Suprapubic skin (tissue), 4 donors: ENCODE data around the gene DDX19B. TPM values are rescaled to one million over a fixed set of nuclear protein-coding genes. Genes with fewer than 3 reads are reported as not detected.

Experiments
- DNase-seq, 2 donors: peaks; one replicate each; pipeline ENCODE4 v3.0.0-alpha.2; 2019; ENCODE audit warnings: low spot score in 2 of 2
- H3K27ac ChIP-seq: fragments of 200-600 bp; sonication (generic); one replicate; pipeline ENCODE4 v1.5.1; 2019
- H3K27me3 ChIP-seq: fragments of 200-600 bp; sonication (generic); one replicate; pipeline ENCODE4 v1.5.1; 2019
- H3K36me3 ChIP-seq: fragments of 200-600 bp; sonication (generic); one replicate; pipeline ENCODE4 v1.5.1; 2019
- H3K4me1 ChIP-seq: fragments of 200-600 bp; sonication (generic); one replicate; pipeline ENCODE4 v1.5.1; 2019
- H3K4me3 ChIP-seq: fragments of 200-600 bp; sonication (generic); one replicate; pipeline ENCODE4 v1.5.1; 2019; ENCODE audit warnings: mild to moderate bottlenecking
- H3K9me3 ChIP-seq: fragments of 200-600 bp; sonication (generic); one replicate; pipeline ENCODE4 v1.5.1; 2019
- EP300 ChIP-seq: sonication (generic); formaldehyde crosslinking; IDR thresholded peaks from one replicate; pipeline ENCODE4 v1.6.1; 2017; ENCODE audit warnings: antibody characterized with exemption
- POLR2A ChIP-seq, 2 donors: fragments of 450-650 bp; IDR thresholded peaks; one replicate each; pipeline ENCODE4 v1.6.1; 2017; ENCODE audit warnings: antibody characterized with exemption in 2 of 2, mild to moderate bottlenecking in 2 of 2, moderate library complexity in 2 of 2
- POLR2AphosphoS5 ChIP-seq, 3 donors: sonication (generic); formaldehyde crosslinking; IDR thresholded peaks; one replicate each; pipeline ENCODE4 v1.6.1; 2017; ENCODE audit warnings: antibody characterized with exemption in 3 of 3
- WGBS: methylation state at CpG from one replicate; pipeline ENCODE4 v1.1.5; 2018; 5-methylcytosine and 5-hydroxymethylcytosine counted together
- total RNA-seq, 4 donors: library from RNA; depleted of rRNA; stranded (reverse); fragments of >200 nt; gene quantifications; one replicate each; pipeline ENCODE4 v1.1.0, GENCODE V29; 2016
- TF ChIP-seq, protein P1 (sequence below), 2 donors: fragments of 200-600 bp in 1 of 2; fragments of 450-650 bp in 1 of 2; sonication (generic) in 1 of 2; IDR thresholded peaks; one replicate each; pipeline ENCODE4 v1.5.1; 2016 to 2019; ENCODE audit warnings: antibody characterized with exemption in 2 of 2, mild to moderate bottlenecking in 1 of 2, moderate library complexity in 1 of 2

Gene DDX19B
- total RNA-seq, 4 donors from 2014 or later: 31.9 to 58.6 (median 43.6) TPM

- no peak for DNase-seq
- Histone ChIP-seq H3K27ac (peak overlapping the region; percentile 89), H3K36me3 (peaks cover 15% of the 10 kb centered on the region), H3K4me3 (peak overlapping the region; percentile 70), H3K27me3 (no peaks in the 10 kb centered on the region), H3K9me3 (no peaks in the 10 kb centered on the region), H3K4me1 (peaks cover 23% of the 10 kb centered on the region)
- TF ChIP-seq EP300 (no peak), POLR2AphosphoS5 (IDR thresholded peaks at IDR 0.05) (no peak), POLR2A (IDR thresholded peaks at IDR 0.05) (no peak)
- TF ChIP-seq, protein P1, sequence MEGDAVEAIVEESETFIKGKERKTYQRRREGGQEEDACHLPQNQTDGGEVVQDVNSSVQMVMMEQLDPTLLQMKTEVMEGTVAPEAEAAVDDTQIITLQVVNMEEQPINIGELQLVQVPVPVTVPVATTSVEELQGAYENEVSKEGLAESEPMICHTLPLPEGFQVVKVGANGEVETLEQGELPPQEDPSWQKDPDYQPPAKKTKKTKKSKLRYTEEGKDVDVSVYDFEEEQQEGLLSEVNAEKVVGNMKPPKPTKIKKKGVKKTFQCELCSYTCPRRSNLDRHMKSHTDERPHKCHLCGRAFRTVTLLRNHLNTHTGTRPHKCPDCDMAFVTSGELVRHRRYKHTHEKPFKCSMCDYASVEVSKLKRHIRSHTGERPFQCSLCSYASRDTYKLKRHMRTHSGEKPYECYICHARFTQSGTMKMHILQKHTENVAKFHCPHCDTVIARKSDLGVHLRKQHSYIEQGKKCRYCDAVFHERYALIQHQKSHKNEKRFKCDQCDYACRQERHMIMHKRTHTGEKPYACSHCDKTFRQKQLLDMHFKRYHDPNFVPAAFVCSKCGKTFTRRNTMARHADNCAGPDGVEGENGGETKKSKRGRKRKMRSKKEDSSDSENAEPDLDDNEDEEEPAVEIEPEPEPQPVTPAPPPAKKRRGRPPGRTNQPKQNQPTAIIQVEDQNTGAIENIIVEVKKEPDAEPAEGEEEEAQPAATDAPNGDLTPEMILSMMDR (IDR thresholded peaks at IDR 0.05): no peak
- 91% methylated on average over 10 of the region's 10 CpGs for WGBS
Measured at GRCh38 chr16:70345840-70346239, 46.9 kb downstream of the DDX19B start.

- Histone ChIP-seq H3K36me3 (peaks cover 43% of the 10 kb centered on the region), H3K4me3 (no peak overlapping the region), H3K9me3 (no peaks in the 10 kb centered on the region), H3K4me1 (peaks cover 23% of the 10 kb centered on the region), H3K27me3 (no peaks in the 10 kb centered on the region), H3K27ac (no peak overlapping the region)
- no peak for TF ChIP-seq POLR2A (IDR thresholded peaks at IDR 0.05)
- no peak for TF ChIP-seq POLR2AphosphoS5 (IDR thresholded peaks at IDR 0.05)
- no peak for TF ChIP-seq EP300
- TF ChIP-seq, protein P1 (IDR thresholded peaks at IDR 0.05): no peak
- 70% methylated on average over 2 of the region's 2 CpGs for WGBS
- DNase-seq: no peak
Measured at GRCh38 chr16:70348991-70349390, 50.0 kb downstream of the DDX19B start.

DNA sequence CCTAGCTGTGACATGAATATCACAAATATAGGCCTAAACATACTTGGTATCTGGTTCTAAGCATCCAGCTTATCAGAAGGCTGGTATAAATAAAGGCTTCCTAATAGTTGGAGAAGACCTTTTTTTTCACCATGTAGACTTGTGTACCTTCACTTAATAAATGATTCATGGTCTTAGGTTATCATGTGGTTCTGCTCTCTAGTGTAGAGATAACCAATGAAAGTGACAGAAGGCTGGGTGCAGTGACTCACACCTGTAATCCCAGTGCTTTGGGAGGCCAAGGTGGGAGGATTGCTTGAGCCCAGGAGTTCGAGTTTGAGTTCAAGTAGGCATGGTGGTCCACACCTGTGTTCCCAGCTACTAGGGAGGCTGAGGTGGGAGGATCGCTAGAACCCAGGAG, 50.8 kb downstream of the DDX19B start:
- no peak for TF ChIP-seq POLR2A (IDR thresholded peaks at IDR 0.05)
- TF ChIP-seq, protein P1 (IDR thresholded peaks at IDR 0.05): no peak
- TF ChIP-seq EP300: no peak
- TF ChIP-seq POLR2AphosphoS5 (IDR thresholded peaks at IDR 0.05): no peak
- DNase-seq: no peak
- peaks cover 23% of the 10 kb centered on the region for H3K4me1 ChIP-seq
- peaks cover 51% of the 10 kb centered on the region for H3K36me3 ChIP-seq
- no peak overlapping the region for H3K27ac ChIP-seq
- H3K4me3 ChIP-seq: no peak overlapping the region
- H3K27me3 ChIP-seq: no peaks in the 10 kb centered on the region
- no peaks in the 10 kb centered on the region for H3K9me3 ChIP-seq
- 93% methylated on average over 2 of the region's 2 CpGs for WGBS

DNA sequence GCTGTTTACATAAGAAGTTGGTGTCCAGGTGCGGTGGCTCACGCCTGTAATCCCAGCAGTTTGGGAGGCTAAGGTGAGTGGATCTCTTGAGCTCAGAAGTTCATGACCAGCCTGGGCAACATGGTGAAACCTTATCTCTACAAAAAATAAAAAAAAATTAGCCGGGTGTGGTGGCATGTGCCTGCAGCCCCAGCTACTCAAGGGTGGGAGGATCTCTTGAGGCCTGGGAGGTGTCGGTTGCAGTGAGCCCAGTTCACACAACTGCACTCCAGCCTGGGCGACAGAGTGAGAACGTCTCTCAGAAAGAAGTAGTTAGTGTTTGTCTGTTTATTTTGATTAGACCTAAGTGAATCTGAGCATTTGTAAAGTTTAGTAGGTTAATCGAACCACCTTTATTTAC, 60.6 kb downstream of the DDX19B start:
- Histone ChIP-seq H3K36me3 (peaks cover 99% of the 10 kb centered on the region), H3K27ac (no peak overlapping the region), H3K27me3 (no peaks in the 10 kb centered on the region), H3K4me1 (no peaks in the 10 kb centered on the region), H3K4me3 (no peak overlapping the region), H3K9me3 (no peaks in the 10 kb centered on the region)
- 93% methylated on average over 7 of the region's 7 CpGs for WGBS
- no peak for DNase-seq
- no peak for TF ChIP-seq EP300
- TF ChIP-seq, protein P1 (IDR thresholded peaks at IDR 0.05): no peak
- TF ChIP-seq POLR2A (IDR thresholded peaks at IDR 0.05): no peak
- TF ChIP-seq POLR2AphosphoS5 (IDR thresholded peaks at IDR 0.05): no peak

- Histone ChIP-seq H3K27me3 (no peaks in the 10 kb centered on the region), H3K9me3 (no peaks in the 10 kb centered on the region), H3K27ac (no peak overlapping the region), H3K36me3 (peaks cover 100% of the 10 kb centered on the region), H3K4me1 (no peaks in the 10 kb centered on the region), H3K4me3 (no peak overlapping the region)
- DNase-seq: no peak
- TF ChIP-seq POLR2AphosphoS5 (IDR thresholded peaks at IDR 0.05): no peak
- TF ChIP-seq, protein P1 (IDR thresholded peaks at IDR 0.05): no peak
- no peak for TF ChIP-seq POLR2A (IDR thresholded peaks at IDR 0.05)
- no peak for TF ChIP-seq EP300
- WGBS: 87% methylated on average over 4 of the region's 5 CpGs
Measured at GRCh38 chr16:70364399-70364798, 65.4 kb downstream of the DDX19B start.
